Liver (tissue), 9 donors: ENCODE results near the gene CNMD. TPM values are rescaled to one million over a fixed set of nuclear protein-coding genes. Genes with fewer than 3 reads are reported as not detected.

ENCODE experiments used
- DNase-seq: peaks from one replicate; pipeline ENCODE4 v3.0.0-alpha.2; 2017; ENCODE audit warnings: low spot score
- H3K27ac ChIP-seq, 2 donors: one replicate each; pipeline ENCODE4 v1.7.0; 2013; ENCODE audit warnings: inconsistent platforms in 2 of 2, low read length in 2 of 2, control low read depth in 1 of 2, low read depth in 1 of 2, mild to moderate bottlenecking in 1 of 2
- H3K27me3 ChIP-seq, 4 donors: one replicate each; pipeline versions ENCODE4 v1.6.1 to v1.7.0; 2013; ENCODE audit warnings: low read length in 3 of 4, inconsistent platforms in 1 of 4, mild to moderate bottlenecking in 1 of 4, moderate library complexity in 1 of 4; ENCODE audit not compliant: control insufficient read depth in 4 of 4, insufficient read depth in 4 of 4
- H3K36me3 ChIP-seq, 4 donors: one replicate each; pipeline versions ENCODE4 v1.6.1 to v1.7.0; 2013; ENCODE audit warnings: low read length in 3 of 4, mild to moderate bottlenecking in 3 of 4, low read depth in 1 of 4, moderate library complexity in 1 of 4; ENCODE audit not compliant: control insufficient read depth in 4 of 4, insufficient read depth in 3 of 4
- H3K4me1 ChIP-seq, 4 donors: one replicate each; pipeline versions ENCODE4 v1.6.1 to v1.7.0; 2013; ENCODE audit warnings: low read length in 3 of 4, mild to moderate bottlenecking in 3 of 4, moderate library complexity in 1 of 4; ENCODE audit not compliant: control insufficient read depth in 4 of 4, insufficient read depth in 4 of 4
- H3K4me3 ChIP-seq, 3 donors: one replicate each; pipeline versions ENCODE4 v1.6.1 to v1.7.0; 2013; ENCODE audit warnings: low read length in 3 of 3, control low read depth in 1 of 3, low read depth in 1 of 3, mild to moderate bottlenecking in 1 of 3
- H3K9ac ChIP-seq, 2 donors: one replicate each; pipeline ENCODE4 v1.7.0; 2013; ENCODE audit warnings: low read length in 2 of 2, mild to moderate bottlenecking in 2 of 2, moderate library complexity in 2 of 2, control low read depth in 1 of 2, low read depth in 1 of 2
- H3K9me3 ChIP-seq, 4 donors: one replicate each; pipeline versions ENCODE4 v1.6.1 to v1.7.0; 2013; ENCODE audit warnings: low read length in 3 of 4; ENCODE audit not compliant: control insufficient read depth in 4 of 4
- EGR1 ChIP-seq, 2 donors: IDR thresholded peaks; 2 replicates each; pipeline ENCODE4 v1.6.1; 2016 to 2018; ENCODE audit warnings: antibody characterized with exemption in 2 of 2, low read depth in 2 of 2
- FOXA1 ChIP-seq: IDR thresholded peaks from 2 replicates; pipeline ENCODE4 v1.6.1; 2016; ENCODE audit warnings: antibody characterized with exemption
- FOXA2 ChIP-seq: IDR thresholded peaks from 2 replicates; pipeline ENCODE4 v1.6.1; 2016; ENCODE audit warnings: antibody characterized with exemption
- GABPA ChIP-seq, 2 donors: IDR thresholded peaks in 1 of 2; conservative IDR thresholded peaks in 1 of 2; 2 replicates each; pipeline ENCODE4 v1.6.1; 2016; ENCODE audit warnings: antibody characterized with exemption in 2 of 2, mild to moderate bottlenecking in 1 of 2, moderate library complexity in 1 of 2
- HNF4A ChIP-seq, 2 donors: conservative IDR thresholded peaks; 2 replicates each; pipeline ENCODE4 v1.6.1; 2016; ENCODE audit warnings: antibody characterized with exemption in 2 of 2, mild to moderate bottlenecking in 2 of 2
- HNF4G ChIP-seq: IDR thresholded peaks from 2 replicates; pipeline ENCODE4 v1.6.1; 2016; ENCODE audit warnings: antibody characterized with exemption
- JUND ChIP-seq, 2 donors: IDR thresholded peaks; 2 replicates each; pipeline ENCODE4 v1.6.1; 2016; ENCODE audit warnings: antibody characterized with exemption in 2 of 2
- NR2F2 ChIP-seq: IDR thresholded peaks from 2 replicates; pipeline ENCODE4 v1.6.1; 2016; ENCODE audit warnings: antibody characterized with exemption
- RAD21 ChIP-seq, 2 donors: IDR thresholded peaks; 2 replicates each; pipeline ENCODE4 v1.6.1; 2016; ENCODE audit warnings: antibody characterized with exemption in 2 of 2, mild to moderate bottlenecking in 2 of 2
- REST ChIP-seq: IDR thresholded peaks from 2 replicates; pipeline ENCODE4 v1.6.1; 2016; ENCODE audit warnings: antibody characterized with exemption, mild to moderate bottlenecking
- RXRA ChIP-seq, 2 donors: IDR thresholded peaks; 2 replicates each; pipeline ENCODE4 v1.6.1; 2017 to 2018; ENCODE audit warnings: antibody characterized with exemption in 2 of 2, mild to moderate bottlenecking in 1 of 2
- SP1 ChIP-seq: IDR thresholded peaks from 2 replicates; pipeline ENCODE4 v1.6.1; 2018; ENCODE audit warnings: antibody characterized with exemption, mild to moderate bottlenecking
- TAF1 ChIP-seq: conservative IDR thresholded peaks from 2 replicates; pipeline ENCODE4 v1.6.1; 2016; ENCODE audit warnings: antibody characterized with exemption, mild to moderate bottlenecking
- YY1 ChIP-seq: IDR thresholded peaks from 2 replicates; pipeline ENCODE4 v1.6.1; 2016; ENCODE audit warnings: antibody characterized with exemption, mild to moderate bottlenecking
- ZBTB33 ChIP-seq: IDR thresholded peaks from 2 replicates; pipeline ENCODE4 v1.6.1; 2016; ENCODE audit warnings: antibody characterized with exemption
- WGBS: extraction: QIAGEN DNeasy Blood & Tissue Kit; methylation state at CpG from one replicate; pipeline ENCODE4 v1.1.7; 2013; 5-methylcytosine and 5-hydroxymethylcytosine counted together
- polyA plus RNA-seq, 2 donors: library from polyadenylated mRNA; stranded (reverse) in 1 of 2; unstranded in 1 of 2; fragments of 200-250 nt in 1 of 2; fragments of >200 nt in 1 of 2; fragmentation: Nextera tagmentation in 1 of 2; extraction: Ambion mirVana in 1 of 2; gene quantifications; one replicate each; pipeline versions ENCODE4 v1.2.1 to v1.2.3, GENCODE V29; 2013 to 2015
- total RNA-seq, 2 donors: library from RNA; depleted of rRNA; stranded (reverse); fragments of >200 nt; gene quantifications; one replicate each; pipeline ENCODE4 v1.2.3, GENCODE V29; 2014
- TF ChIP-seq, protein P1 (sequence below): IDR thresholded peaks from 2 replicates; pipeline ENCODE4 v1.6.1; 2016; ENCODE audit warnings: antibody characterized with exemption
- TF ChIP-seq, protein P2 (sequence below): fragments of 150-350 bp; IDR thresholded peaks from 2 replicates; pipeline ENCODE4 v1.5.1; 2017; ENCODE audit warnings: improper control_type of control experiment, low read depth, low read length; ENCODE audit not compliant: missing input control
- TF ChIP-seq, protein P3 (sequence below): IDR thresholded peaks from 2 replicates; pipeline ENCODE4 v1.6.1; 2016; ENCODE audit warnings: antibody characterized with exemption
- donor health status: healthy.
- donor health status: healthy.
- donor health status: healthy.
- donor health status: healthy.
- donor health status: healthy.

The CNMD gene
- total and polyA plus RNA-seq, 4 donors: not detected

DNA sequence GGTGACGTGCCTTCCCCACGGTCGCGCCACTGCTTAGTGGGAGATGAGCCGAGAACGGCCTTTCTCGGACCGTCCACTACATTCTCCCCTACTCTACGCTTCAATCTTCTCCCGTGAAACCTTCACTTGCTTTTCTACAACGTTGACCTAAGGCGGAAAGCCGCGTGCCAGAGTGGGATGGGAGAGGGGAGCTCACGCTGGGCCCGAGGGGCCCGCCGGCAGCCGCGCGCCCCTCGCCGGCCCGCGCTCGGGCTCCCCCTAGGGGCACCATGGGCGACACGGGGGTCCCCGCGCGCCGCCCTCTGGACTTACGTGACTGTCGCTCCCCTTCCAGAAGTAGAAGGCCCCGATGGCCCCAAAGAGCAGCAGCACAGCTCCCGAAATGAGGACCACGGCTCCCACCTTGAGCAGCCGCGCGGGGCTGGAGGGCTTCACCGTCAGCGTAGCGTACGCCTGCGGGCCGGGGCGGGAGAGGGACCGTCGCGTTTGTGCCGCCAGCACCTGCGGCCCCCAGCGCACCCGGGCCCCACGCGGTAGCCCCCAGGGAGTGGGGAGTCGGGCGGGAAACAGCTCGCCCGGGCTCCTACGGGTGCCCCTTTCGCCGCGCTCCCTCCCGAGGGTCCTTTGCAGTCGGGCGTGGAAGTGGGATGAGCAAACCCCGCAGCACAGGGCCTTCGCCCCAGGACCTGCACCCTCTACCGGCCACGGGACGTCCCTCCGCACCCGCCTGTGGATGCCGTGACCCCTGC, 727 bp downstream of the CNMD start:
- Histone ChIP-seq H3K4me1 (peaks cover 3 to 9% (median 8%) of the 10 kb centered on the region in 4 donors), H3K9me3 (peaks cover 0 to 6% (median 1%) of the 10 kb centered on the region in 4 donors), H3K4me3 (peak overlapping the region in 1 of 3 donors; percentile 39), H3K27ac (no peak overlapping the region), H3K27me3 (peaks cover 2 to 7% (median 6%) of the 10 kb centered on the region in 4 donors), H3K36me3 (no peaks in the 10 kb centered on the region), H3K9ac (no peak overlapping the region)
- WGBS: 7% methylated on average over 75 of the region's 75 CpGs
- TF ChIP-seq, protein P1, sequence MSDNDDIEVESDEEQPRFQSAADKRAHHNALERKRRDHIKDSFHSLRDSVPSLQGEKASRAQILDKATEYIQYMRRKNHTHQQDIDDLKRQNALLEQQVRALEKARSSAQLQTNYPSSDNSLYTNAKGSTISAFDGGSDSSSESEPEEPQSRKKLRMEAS: no peak
- TF ChIP-seq, protein P2, sequence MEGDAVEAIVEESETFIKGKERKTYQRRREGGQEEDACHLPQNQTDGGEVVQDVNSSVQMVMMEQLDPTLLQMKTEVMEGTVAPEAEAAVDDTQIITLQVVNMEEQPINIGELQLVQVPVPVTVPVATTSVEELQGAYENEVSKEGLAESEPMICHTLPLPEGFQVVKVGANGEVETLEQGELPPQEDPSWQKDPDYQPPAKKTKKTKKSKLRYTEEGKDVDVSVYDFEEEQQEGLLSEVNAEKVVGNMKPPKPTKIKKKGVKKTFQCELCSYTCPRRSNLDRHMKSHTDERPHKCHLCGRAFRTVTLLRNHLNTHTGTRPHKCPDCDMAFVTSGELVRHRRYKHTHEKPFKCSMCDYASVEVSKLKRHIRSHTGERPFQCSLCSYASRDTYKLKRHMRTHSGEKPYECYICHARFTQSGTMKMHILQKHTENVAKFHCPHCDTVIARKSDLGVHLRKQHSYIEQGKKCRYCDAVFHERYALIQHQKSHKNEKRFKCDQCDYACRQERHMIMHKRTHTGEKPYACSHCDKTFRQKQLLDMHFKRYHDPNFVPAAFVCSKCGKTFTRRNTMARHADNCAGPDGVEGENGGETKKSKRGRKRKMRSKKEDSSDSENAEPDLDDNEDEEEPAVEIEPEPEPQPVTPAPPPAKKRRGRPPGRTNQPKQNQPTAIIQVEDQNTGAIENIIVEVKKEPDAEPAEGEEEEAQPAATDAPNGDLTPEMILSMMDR: no peak
- no peak for TF ChIP-seq FOXA2
- no peak for DNase-seq

DNA sequence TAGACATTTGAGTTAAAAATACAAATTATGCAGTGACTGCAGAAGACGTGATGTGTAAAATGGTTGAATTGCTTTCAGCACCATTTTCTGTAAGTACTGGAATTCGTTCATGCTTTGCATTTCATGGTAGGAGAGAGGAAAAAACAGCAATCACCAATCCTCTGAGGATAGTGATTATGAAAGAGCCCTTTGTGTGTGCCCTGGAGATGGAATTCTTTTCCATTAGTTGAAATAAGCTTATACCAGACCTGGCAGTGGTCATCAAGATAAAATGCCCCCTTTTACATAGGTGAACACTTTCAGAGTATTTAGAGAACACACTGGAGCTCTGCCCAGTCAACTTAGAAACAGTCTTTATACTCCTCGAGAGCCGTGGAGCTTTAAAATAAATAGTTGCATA, 1.7 kb downstream of the CNMD start:
- Histone ChIP-seq H3K27me3 (peaks cover 0 to 7% (median 6%) of the 10 kb centered on the region in 4 donors), H3K36me3 (no peaks in the 10 kb centered on the region), H3K9ac (no peak overlapping the region), H3K4me1 (peaks cover 3 to 9% (median 8%) of the 10 kb centered on the region in 4 donors), H3K9me3 (no peaks in the 10 kb centered on the region), H3K4me3 (no peak overlapping the region), H3K27ac (no peak overlapping the region)
- no peak for TF ChIP-seq FOXA1
- TF ChIP-seq GABPA (IDR thresholded peaks at IDR 0.05 in 1 of 2, conservative IDR thresholded peaks at IDR 0.05 in 1 of 2): no peak
- no peak for TF ChIP-seq RXRA (IDR thresholded peaks at IDR 0.05)
- no peak for TF ChIP-seq EGR1 (IDR thresholded peaks at IDR 0.05; ENCODE audit: low read depth in 2 of 2)
- TF ChIP-seq SP1: no peak
- TF ChIP-seq, protein P3, sequence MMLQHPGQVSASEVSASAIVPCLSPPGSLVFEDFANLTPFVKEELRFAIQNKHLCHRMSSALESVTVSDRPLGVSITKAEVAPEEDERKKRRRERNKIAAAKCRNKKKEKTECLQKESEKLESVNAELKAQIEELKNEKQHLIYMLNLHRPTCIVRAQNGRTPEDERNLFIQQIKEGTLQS: no peak
- no peak for TF ChIP-seq HNF4A (conservative IDR thresholded peaks at IDR 0.05)
- TF ChIP-seq NR2F2: no peak
- no peak for TF ChIP-seq YY1
- TF ChIP-seq HNF4G: no peak
- no peak for TF ChIP-seq FOXA2
- no peak for TF ChIP-seq TAF1
- no peak for TF ChIP-seq RAD21 (IDR thresholded peaks at IDR 0.05)
- no peak for TF ChIP-seq ZBTB33
- no peak for TF ChIP-seq REST
- TF ChIP-seq, protein P1: no peak
- TF ChIP-seq, protein P2: no peak
- TF ChIP-seq JUND (IDR thresholded peaks at IDR 0.05): no peak
- WGBS: 68% methylated on average over 4 of the region's 4 CpGs
- no peak for DNase-seq
